Fibroblast of villous mesenchyme (primary cell): ENCODE measurements around the gene NOX5. TPM values are rescaled to one million over a fixed set of nuclear protein-coding genes. Genes with fewer than 3 reads are reported as not detected.
A peak's percentile ranks its signal among the peaks of the same experiment; 100 is the strongest.

ENCODE experiments used
- DNase-seq: peaks from one replicate; pipeline ENCODE4 v3.0.0-alpha.2; 2010; ENCODE audit warnings: low read depth
- H3K4me3 ChIP-seq: 2 replicates; pipeline ENCODE4 v1.5.1; 2011; ENCODE audit warnings: low read depth, mild to moderate bottlenecking, low read length
- total RNA-seq: library from RNA; depleted of rRNA; stranded (reverse); fragments of >200 nt; gene quantifications from 2 replicates; pipeline ENCODE4 v1.2.3, GENCODE V29; 2012
- TF ChIP-seq, protein P1 (sequence below): IDR thresholded peaks from 2 replicates; pipeline ENCODE4 v1.5.1; 2012; ENCODE audit warnings: low read depth, mild to moderate bottlenecking, low read length; ENCODE audit not compliant: insufficient read depth

Gene NOX5
- total RNA-seq, 1 donor = 0.43 TPM

DNA sequence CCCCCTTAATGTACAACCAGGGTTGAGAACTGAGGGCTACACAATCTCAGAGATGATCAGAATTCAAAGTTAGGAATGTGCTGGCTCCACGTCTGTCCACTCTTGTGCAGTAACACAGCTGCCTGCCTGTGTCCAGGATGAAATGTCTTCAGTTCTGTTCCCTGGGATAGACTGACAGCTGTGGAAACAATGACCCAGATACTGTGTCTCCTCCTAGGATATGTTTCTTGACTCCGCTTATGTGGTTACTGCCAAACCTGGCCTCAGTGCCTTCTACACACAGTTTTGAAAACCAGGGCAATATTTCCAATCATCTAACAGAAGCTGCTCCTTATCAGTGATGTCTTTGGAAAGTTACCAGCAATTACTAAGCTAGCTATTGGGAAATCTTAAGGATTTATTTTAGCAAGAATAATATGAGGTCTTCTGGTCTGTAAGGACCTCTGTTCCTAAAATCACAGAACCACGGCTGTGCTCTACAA lies 67.6 kb downstream of the NOX5 start:
- H3K4me3 ChIP-seq = no peak overlapping the region
- peak; percentile 85 for DNase-seq
- TF ChIP-seq, protein P1, sequence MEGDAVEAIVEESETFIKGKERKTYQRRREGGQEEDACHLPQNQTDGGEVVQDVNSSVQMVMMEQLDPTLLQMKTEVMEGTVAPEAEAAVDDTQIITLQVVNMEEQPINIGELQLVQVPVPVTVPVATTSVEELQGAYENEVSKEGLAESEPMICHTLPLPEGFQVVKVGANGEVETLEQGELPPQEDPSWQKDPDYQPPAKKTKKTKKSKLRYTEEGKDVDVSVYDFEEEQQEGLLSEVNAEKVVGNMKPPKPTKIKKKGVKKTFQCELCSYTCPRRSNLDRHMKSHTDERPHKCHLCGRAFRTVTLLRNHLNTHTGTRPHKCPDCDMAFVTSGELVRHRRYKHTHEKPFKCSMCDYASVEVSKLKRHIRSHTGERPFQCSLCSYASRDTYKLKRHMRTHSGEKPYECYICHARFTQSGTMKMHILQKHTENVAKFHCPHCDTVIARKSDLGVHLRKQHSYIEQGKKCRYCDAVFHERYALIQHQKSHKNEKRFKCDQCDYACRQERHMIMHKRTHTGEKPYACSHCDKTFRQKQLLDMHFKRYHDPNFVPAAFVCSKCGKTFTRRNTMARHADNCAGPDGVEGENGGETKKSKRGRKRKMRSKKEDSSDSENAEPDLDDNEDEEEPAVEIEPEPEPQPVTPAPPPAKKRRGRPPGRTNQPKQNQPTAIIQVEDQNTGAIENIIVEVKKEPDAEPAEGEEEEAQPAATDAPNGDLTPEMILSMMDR = no peak

DNA sequence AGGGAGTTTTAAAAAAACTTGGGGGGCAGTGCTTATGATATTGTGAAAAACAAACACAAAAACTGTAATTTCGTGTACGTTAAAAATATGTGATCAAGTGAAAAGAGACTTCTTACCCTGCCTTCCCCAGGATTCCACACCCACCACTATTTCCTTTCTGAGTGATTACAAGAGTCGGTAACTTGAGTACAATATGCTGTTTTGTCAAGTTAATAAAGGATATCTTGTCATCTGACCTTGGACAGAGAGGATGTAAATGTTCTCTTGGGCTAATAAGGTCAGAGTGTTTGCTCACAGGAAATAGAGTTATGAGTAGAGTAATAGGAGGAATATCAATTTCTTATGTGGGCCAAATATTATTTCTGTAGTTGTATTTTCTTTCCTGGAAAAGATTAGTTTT lies 68.1 kb downstream of the NOX5 start:
- peak; percentile 48 for DNase-seq
- TF ChIP-seq, protein P1 = no peak
- H3K4me3 ChIP-seq = no peak overlapping the region

DNA sequence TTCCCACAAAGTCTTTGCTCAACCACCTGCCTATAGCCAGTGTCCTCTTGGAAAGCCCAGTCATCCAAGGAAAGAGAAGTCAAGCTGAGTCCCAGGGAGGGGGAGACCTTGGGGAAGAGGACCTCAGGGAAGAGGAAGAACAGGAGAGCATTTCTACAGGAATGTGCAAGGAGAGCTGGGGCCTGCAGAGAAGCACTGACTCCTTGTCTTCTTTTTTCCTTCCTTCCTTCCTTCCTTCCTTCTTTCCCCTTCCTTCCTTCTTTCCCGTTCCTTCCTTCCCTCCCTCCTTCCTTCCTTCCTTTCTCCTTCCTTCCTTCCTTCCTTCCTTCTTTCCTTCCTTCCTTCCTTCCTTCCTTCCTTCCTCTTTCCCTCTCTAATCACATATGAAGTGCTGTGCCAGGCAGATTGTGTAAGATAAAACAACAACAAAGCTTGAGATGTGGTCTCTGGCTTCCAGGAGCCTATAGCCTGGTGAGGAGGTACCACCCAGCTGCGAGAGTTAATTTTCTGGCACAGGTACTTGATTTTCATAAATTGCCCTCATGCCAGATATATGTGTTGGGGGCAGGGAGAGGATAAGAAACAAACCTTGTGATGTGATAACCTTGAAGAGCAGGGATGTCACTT lies 70.0 kb downstream of the NOX5 start:
- DNase-seq = no peak
- TF ChIP-seq, protein P1 = no peak
- no peak overlapping the region for H3K4me3 ChIP-seq

DNA sequence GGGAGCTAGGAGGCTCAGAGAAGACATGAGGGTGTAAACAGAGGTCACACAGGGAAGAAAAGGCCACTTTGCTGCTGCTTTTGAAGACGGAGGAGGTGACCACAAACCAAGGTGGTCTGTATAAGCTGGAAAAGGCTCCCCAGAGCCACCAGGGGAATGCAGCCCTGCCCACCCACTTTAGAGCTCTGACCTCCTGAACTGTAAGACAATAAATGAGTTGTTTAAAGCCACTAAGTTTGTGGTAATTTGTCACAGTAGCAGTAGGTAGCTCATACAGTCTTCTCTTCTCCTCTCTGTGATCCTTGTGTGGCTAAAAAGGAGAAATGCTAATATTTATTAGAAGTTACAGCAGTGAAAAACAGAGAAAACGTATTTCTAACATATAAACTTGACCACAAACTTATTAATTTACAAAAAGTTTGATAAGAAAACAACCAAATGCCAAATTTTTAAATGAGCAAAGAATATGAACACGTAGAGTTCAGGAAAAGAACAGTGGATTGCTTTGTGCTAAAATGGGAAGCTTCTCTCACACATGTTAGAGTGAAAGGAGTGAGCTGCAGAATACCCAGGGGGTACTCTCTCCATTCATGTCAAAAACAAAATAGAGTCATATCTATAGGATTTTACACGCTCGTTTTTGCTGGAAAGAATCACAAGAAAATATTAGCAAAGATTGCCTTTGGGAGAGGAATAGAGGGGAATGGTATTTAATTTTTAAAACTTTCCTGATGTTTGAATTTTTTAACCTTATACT lies 71.0 kb downstream of the NOX5 start:
- no peak for DNase-seq
- TF ChIP-seq, protein P1 = no peak
- H3K4me3 ChIP-seq = no peak overlapping the region

DNA sequence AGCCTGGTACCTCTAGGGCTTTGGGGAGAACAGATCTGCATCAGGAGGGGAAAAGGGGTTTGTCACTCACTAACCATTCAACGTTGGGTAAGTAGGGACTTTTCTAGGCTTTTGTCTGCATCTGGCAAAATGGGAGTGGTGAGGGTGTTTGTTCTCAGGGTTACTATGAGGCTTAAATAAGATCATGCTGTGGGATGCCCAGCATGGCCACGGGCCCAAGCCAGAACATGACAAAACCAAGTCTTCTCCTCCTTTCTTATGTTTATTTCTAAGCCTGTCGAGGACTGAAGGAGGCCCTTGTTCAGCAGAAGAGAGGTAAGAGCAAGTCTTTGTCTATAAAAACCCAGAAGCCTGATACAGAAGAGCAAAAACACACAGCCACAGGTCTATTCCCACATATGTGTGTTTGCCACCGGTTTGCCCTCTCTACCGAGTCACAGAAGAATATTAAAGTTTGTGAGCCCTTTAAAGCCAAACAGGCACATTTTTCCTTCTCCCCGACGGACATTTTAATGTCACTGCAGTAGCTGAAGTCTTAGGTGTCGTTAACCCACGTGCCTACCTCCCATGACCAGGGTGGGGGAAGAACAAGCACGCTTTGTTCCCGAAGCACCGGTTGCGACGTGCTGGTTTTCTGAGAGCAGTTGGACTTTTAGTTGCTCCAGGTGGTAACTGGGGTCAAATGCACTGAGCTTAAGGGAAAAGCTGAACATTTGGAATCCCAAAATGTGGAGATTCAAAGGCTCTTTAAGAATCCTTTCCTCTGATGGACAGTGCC lies 72.1 kb downstream of the NOX5 start:
- no peak for DNase-seq
- no peak overlapping the region for H3K4me3 ChIP-seq
- TF ChIP-seq, protein P1 = no peak

DNA sequence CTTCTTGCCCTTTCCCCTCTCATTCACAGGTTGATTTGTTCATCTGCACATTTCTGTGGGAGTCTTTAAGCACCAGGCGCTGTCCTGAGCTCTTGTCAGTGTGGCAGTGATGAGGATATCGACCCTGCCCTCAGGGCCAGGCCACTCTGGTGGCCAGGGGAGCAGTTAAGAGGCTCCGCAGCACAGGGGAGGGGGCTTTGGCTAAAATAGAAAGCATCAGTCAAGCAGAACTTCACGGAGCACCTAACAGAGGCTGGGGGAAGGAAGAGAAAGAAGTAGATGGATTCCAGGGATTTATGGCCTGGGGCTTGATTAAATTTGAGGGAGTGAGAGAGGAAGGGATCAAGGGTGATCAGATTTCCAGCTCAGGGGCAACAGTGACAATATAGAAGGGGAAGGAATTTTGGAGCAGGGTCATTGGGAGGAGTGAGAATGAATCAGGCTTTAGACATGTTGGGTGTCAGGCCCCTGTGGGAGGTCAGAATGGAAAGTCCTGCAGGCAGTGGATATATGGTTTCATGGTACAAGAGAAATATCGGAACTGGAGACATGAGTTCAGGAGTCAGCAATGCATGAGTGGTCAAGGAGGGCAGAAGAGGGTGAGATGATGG lies 73.0 kb downstream of the NOX5 start:
- TF ChIP-seq, protein P1 = no peak
- DNase-seq = no peak
- no peak overlapping the region for H3K4me3 ChIP-seq
